GM19438 (cell line): ENCODE data around the gene OR5B21.

ENCODE experiments used
- ATAC-seq: cut with Tn5 transposase; IDR thresholded peaks from one replicate; pipeline ENCODE4 v1.9.1; 2021; ENCODE audit warnings: low read depth; ENCODE audit not compliant: unreplicated experiment

OR5B21 gene

GRCh38 chr11:58494101-58494500 is 13.8 kb downstream of the OR5B21 start:
- ATAC-seq = no peak

- no peak for ATAC-seq
Measured at GRCh38 chr11:58493676-58494075, 14.2 kb downstream of the OR5B21 start.

DNA sequence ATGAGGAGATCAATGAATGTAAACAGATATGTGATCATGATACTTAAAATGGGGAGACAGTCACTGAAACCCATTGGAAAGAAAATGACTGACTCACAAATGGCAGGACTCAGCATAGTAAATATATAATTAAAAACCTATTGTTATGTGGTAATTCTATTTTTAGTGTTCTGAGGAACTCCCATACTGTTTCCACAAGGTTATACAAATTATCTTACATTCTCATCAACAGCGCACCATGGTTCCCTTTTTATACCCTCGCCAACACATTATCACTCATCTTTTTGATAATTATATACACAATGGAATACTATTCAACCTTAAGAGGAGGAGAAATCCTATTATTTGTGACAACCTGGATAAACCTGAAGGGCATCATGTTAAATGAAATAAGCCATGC is 17.1 kb downstream of the OR5B21 start:
- no peak for ATAC-seq

DNA sequence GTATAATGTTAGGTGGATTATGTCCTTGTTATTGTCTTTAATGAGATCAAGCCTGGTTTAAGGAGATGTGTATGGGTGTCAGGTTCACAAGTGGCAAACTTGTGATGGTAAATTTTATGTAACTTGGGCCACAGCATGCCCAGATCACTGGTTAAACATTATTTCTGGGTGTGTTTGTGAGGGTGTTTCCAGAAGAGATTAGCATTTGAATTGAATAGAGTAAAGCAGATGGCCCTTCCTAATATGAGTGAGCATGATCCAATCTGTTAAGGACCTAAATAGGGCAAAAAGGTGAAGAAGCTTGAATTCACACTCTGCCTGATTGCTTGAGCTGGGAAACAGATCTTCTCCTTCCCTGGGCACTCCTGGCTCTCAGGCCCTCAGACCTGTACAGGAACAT is 20.7 kb downstream of the OR5B21 start:
- no peak for ATAC-seq

DNA sequence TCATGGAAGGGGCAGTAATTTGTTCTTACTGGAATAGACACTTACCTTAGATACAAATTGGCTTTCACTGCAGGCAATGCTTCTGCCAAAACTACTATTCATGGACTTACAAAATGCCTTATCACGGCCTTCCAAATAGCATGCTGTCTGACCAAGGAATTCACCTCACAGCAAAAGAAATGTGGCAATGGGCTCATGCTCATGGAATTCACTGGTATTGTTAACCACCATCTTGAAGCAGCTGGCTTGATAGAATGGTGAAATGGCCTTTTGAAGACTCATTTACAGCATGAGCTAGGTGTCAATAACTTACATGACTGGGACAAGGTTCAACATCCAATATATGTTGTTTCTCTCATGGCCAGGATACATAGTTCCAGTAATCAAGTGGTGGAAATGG is 21.9 kb downstream of the OR5B21 start:
- ATAC-seq = no peak

DNA sequence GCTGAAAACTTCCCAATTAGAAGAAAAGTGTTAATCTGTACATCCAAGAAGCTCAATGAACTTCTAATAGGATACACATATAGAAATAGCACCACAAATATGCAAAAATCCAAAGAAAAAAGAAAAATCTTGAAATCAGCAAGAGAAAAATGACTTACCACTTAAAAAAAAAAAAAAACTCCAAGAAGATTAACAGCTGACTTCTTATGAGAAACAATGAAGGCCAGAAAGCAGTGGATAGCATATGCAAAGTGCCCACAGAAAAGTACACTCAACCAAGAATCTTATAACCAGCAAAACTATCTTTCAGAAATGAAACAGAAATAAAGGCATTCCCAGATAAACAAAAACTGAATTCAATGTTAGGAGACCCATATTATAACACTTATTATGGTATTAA is 36.0 kb downstream of the OR5B21 start:
- no peak for ATAC-seq

- no peak for ATAC-seq
Measured at GRCh38 chr11:58466293-58466692, 41.6 kb downstream of the OR5B21 start.

- no peak for ATAC-seq
Measured at GRCh38 chr11:58465690-58466089, 42.2 kb downstream of the OR5B21 start.
